Activated CD8-positive, alpha-beta memory T cell treated with anti-CD3 and anti-CD28 coated beads, Interleukin-2, amount 50 U/mL, for 4 hours (primary cell): Measurements from ENCODE around the gene CRCP.

Experiments used
- DNase-seq: peaks from one replicate; pipeline ENCODE4 v3.0.0-alpha.2; 2020

CRCP gene

GRCh38 chr7:66198469-66198868 is 83.8 kb downstream of the CRCP start:
- DNase-seq: no peak

- no peak for DNase-seq
Observed at GRCh38 chr7:66198956-66199355, 84.3 kb downstream of the CRCP start.

GRCh38 chr7:66202441-66202840 is 87.8 kb downstream of the CRCP start:
- DNase-seq: no peak
